ENCODE results near the gene RBMXL2. TPM values are rescaled to one million over a fixed set of nuclear protein-coding genes. Genes with fewer than 3 reads are reported as not detected.
A peak's percentile ranks its signal among the peaks of the same experiment; 100 is the strongest.

RBMXL2 gene
- total RNA-seq, 6 experiments from 2014 or later, result not detected

GRCh38 chr11:7079545-7080135, 9.2 kb upstream of the RBMXL2 start:
- TF ChIP-seq POLR2A (IDR thresholded peaks at IDR 0.05) (no peak), CTCF (IDR thresholded peaks at IDR 0.05) (no peak)
- Histone ChIP-seq H3K9me3 (no peaks in the 10 kb centered on the region), H3K27ac (no peak overlapping the region), H3K4me1 (no peaks in the 10 kb centered on the region), H3K4me3 (no peak overlapping the region), H3K36me3 (no peaks in the 10 kb centered on the region), H3K27me3 (no peaks in the 10 kb centered on the region)
- WGBS (ENCODE audit: insufficient coverage, low coverage, low lambda C conversion rate, missing lambda C conversion rate), result 83% methylated on average over 7 of the region's 7 CpGs
- DNase-seq (no peak), ATAC-seq (no peak)
- intact Hi-C loops (cut with DNase I), result no loop called here

GRCh38 chr11:7080900-7081299, 7.9 kb upstream of the RBMXL2 start:
- no peaks in the 10 kb centered on the region for H3K9me3 ChIP-seq
- no peaks in the 10 kb centered on the region for H3K27me3 ChIP-seq
- no peak overlapping the region for H3K27ac ChIP-seq
- H3K4me3 ChIP-seq, result no peak overlapping the region
- H3K4me1 ChIP-seq, result no peaks in the 10 kb centered on the region
- intact Hi-C loops (cut with DNase I), result no loop called here
- WGBS (ENCODE audit: insufficient coverage, low coverage, low lambda C conversion rate, missing lambda C conversion rate), result 76% methylated on average over 4 of the region's 4 CpGs
- ATAC-seq (no peak), DNase-seq (no peak)
- no peaks in the 10 kb centered on the region for H3K36me3 ChIP-seq
- TF ChIP-seq POLR2A (IDR thresholded peaks at IDR 0.05) (no peak), CTCF (IDR thresholded peaks at IDR 0.05) (no peak)

- Histone ChIP-seq H3K27me3 (no peaks in the 10 kb centered on the region), H3K4me3 (no peak overlapping the region), H3K27ac (no peak overlapping the region), H3K4me1 (no peaks in the 10 kb centered on the region), H3K9me3 (no peaks in the 10 kb centered on the region), H3K36me3 (no peaks in the 10 kb centered on the region)
- intact Hi-C loops (cut with DNase I), result no loop called here
- TF ChIP-seq POLR2A (IDR thresholded peaks at IDR 0.05) (no peak), CTCF (IDR thresholded peaks at IDR 0.05) (no peak)
- DNase-seq, result no peak
- 57% methylated on average over 1 of the region's 1 CpG for WGBS (ENCODE audit: insufficient coverage, low coverage, low lambda C conversion rate, missing lambda C conversion rate)
- ATAC-seq, result no peak
Observed at GRCh38 chr11:7081441-7081840, 7.4 kb upstream of the RBMXL2 start.

GRCh38 chr11:7089328-7090251, 792 bp downstream of the RBMXL2 start:
- Histone ChIP-seq H3K36me3 (no peaks in the 10 kb centered on the region), H3K9me3 (no peaks in the 10 kb centered on the region), H3K27me3 (no peaks in the 10 kb centered on the region), H3K4me3 (no peak overlapping the region), H3K27ac (no peak overlapping the region), H3K4me1 (no peaks in the 10 kb centered on the region)
- TF ChIP-seq POLR2A (IDR thresholded peaks at IDR 0.05) (no peak), CTCF (IDR thresholded peaks at IDR 0.05) (no peak)
- intact Hi-C loops (cut with DNase I), result no loop called here
- WGBS (ENCODE audit: insufficient coverage, low coverage, low lambda C conversion rate, missing lambda C conversion rate), result 90% methylated on average over 18 of the region's 111 CpGs
- ATAC-seq (peak in 1 of 4 donors; percentile 19), DNase-seq (no peak)

Data from right lobe of liver (tissue), 6 donors.